GM12891 (cell line): ENCODE data around the gene SBK2.

ENCODE experiments used
- POLR2A ChIP-seq: IDR thresholded peaks from 2 replicates; pipeline ENCODE4 v1.6.1; 2011; ENCODE audit warnings: low read depth, low read length, control low read depth
- TAF1 ChIP-seq: IDR thresholded peaks from 2 replicates; pipeline ENCODE4 v1.6.1; 2011; ENCODE audit warnings: low read depth, low read length, control low read depth

DNA sequence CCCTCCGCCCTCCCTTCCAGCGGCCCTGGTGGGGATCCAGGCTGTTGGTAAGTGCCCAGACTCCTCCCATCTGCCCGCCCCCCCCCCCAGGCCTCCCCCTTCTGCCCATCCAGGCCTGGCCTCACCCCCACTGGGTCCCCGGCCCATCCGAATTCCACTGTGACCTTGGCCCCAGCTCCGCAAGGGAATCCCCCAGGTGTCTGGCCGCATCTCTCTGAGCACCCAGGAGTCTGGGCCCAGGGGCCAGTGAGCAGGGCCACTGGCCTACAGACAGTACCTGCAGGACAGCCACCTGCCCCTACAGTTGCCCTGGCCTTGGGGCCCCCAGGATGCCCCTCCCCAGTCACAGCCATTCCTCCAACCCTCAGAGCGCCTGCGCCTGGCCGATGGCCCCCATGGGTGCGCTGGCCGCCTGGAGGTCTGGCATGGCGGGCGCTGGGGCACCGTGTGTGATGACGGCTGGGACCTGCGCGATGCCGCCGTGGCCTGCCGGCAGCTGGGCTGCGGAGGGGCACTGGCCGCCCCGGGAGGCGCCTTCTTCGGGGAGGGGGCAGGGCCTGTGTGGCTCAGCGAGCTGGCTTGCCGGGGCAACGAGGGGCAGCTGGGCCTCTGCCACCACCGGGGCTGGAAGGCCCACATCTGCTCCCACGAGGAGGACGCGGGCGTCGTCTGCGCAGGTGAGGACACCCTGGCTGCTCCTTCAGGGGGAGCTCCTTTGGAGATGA, 47.8 kb downstream of the SBK2 start:
- TF ChIP-seq POLR2A = no peak
- TF ChIP-seq TAF1 = no peak
